Chondrocyte (in vitro differentiated cells): ENCODE data around the gene SLC43A3. TPM values are rescaled to one million over a fixed set of nuclear protein-coding genes. Genes with fewer than 3 reads are reported as not detected.
A peak's percentile ranks its signal among the peaks of the same experiment; 100 is the strongest.

Experiments used
- DNase-seq: peaks from one replicate; pipeline ENCODE4 v3.0.0; 2021; ENCODE audit warnings: mixed read lengths, low spot score
- H3K27ac Mint-ChIP-seq: one replicate; pipeline ENCODE4 v1.8.0; 2021; ENCODE audit warnings: mild to moderate bottlenecking, moderate library complexity, mixed read lengths; ENCODE audit not compliant: unreplicated experiment
- H3K27me3 Mint-ChIP-seq: 2 replicates; pipeline ENCODE4 v1.8.0; 2021; ENCODE audit warnings: low read depth, mixed read lengths
- H3K36me3 Mint-ChIP-seq: 2 replicates; pipeline ENCODE4 v1.8.0; 2021; ENCODE audit warnings: low read depth, mixed read lengths
- H3K4me1 Mint-ChIP-seq: 2 replicates; pipeline ENCODE4 v1.8.0; 2021; ENCODE audit warnings: low read depth, mild to moderate bottlenecking, mixed read lengths
- H3K4me3 Mint-ChIP-seq: one replicate; pipeline ENCODE4 v1.8.0; 2021; ENCODE audit warnings: mild to moderate bottlenecking, moderate library complexity, mixed read lengths; ENCODE audit not compliant: unreplicated experiment
- H3K9me3 Mint-ChIP-seq: 2 replicates; pipeline ENCODE4 v1.8.0; 2021; ENCODE audit warnings: low read depth, mixed read lengths
- CTCF ChIP-seq: fragments of 200-600 bp; sonication (generic); IDR thresholded peaks from 2 replicates; pipeline ENCODE4 v1.5.0; 2021; ENCODE audit warnings: antibody characterized with exemption, mild to moderate bottlenecking, moderate library complexity
- total RNA-seq: library from RNA; stranded (reverse); gene quantifications from 3 replicates; pipeline ENCODE4 v1.2.1, GENCODE V29; 2021

SLC43A3 gene
- total RNA-seq, 1 donor from 2014 or later: 12.4 TPM

- TF ChIP-seq CTCF: no peak
Observed at GRCh38 chr11:57461841-57462489, 35.0 kb upstream of the SLC43A3 start.

GRCh38 chr11:57460758-57461749 is 34.1 kb upstream of the SLC43A3 start:
- no peak for DNase-seq
- Mint-ChIP-seq H3K9me3 (no peaks in the 10 kb centered on the region), H3K4me1 (peaks cover 24% of the 10 kb centered on the region), H3K27ac (peak overlapping the region; percentile 49), H3K4me3 (peak overlapping the region; percentile 33), H3K36me3 (no peaks in the 10 kb centered on the region), H3K27me3 (peaks cover 51% of the 10 kb centered on the region)
- no peak for TF ChIP-seq CTCF

More at GRCh38 chr11:57461841-57462489, 35.0 kb upstream of the SLC43A3 start:
- Mint-ChIP-seq H3K4me1 (peaks cover 24% of the 10 kb centered on the region), H3K27ac (no peak overlapping the region), H3K4me3 (no peak overlapping the region), H3K9me3 (no peaks in the 10 kb centered on the region), H3K27me3 (peaks cover 49% of the 10 kb centered on the region), H3K36me3 (no peaks in the 10 kb centered on the region)
- peak; percentile 55 for DNase-seq

GRCh38 chr11:57460022-57460757 is 33.3 kb upstream of the SLC43A3 start, which contains the start of gene RTN4RL2:
Gene RTN4RL2, plus strand, starts transcription at chr11:57460528. Its CDS starts 338 bp downstream, at chr11:57460866.
- Mint-ChIP-seq H3K4me3 (peak within 1 kb of the TSS; percentile 63), H3K27ac (peak within 1 kb of the TSS; percentile 37), H3K36me3 (no peaks in the 10 kb centered on the region), H3K4me1 (peaks cover 24% of the 10 kb centered on the region), H3K27me3 (peaks cover 50% of the 10 kb centered on the region), H3K9me3 (no peaks in the 10 kb centered on the region)
- no peak for DNase-seq
- peak; percentile 56 for TF ChIP-seq CTCF

- Mint-ChIP-seq H3K27ac (peak overlapping the region; percentile 37), H3K27me3 (peaks cover 55% of the 10 kb centered on the region), H3K36me3 (no peaks in the 10 kb centered on the region), H3K4me1 (peaks cover 24% of the 10 kb centered on the region), H3K9me3 (no peaks in the 10 kb centered on the region), H3K4me3 (peak overlapping the region; percentile 60)
- no peak for TF ChIP-seq CTCF
- DNase-seq: no peak
Observed at GRCh38 chr11:57459164-57460021, 32.5 kb upstream of the SLC43A3 start.
